C4-2B (cell line): Measurements from ENCODE around the gene CGB1.

ENCODE experiments used
- ZFX ChIP-seq: fragments of 450-650 bp; IDR thresholded peaks from 2 replicates; pipeline ENCODE4 v1.6.1; 2017
- TF ChIP-seq, protein P1 (sequence below): fragments of 450-650 bp; conservative IDR thresholded peaks from 2 replicates; pipeline ENCODE4 v1.5.1; 2017; ENCODE audit warnings: mild to moderate bottlenecking

GRCh38 chr19:49017041-49017665, 19.5 kb downstream of the CGB1 start, which contains the start of gene LHB:
- TF ChIP-seq, protein P1, sequence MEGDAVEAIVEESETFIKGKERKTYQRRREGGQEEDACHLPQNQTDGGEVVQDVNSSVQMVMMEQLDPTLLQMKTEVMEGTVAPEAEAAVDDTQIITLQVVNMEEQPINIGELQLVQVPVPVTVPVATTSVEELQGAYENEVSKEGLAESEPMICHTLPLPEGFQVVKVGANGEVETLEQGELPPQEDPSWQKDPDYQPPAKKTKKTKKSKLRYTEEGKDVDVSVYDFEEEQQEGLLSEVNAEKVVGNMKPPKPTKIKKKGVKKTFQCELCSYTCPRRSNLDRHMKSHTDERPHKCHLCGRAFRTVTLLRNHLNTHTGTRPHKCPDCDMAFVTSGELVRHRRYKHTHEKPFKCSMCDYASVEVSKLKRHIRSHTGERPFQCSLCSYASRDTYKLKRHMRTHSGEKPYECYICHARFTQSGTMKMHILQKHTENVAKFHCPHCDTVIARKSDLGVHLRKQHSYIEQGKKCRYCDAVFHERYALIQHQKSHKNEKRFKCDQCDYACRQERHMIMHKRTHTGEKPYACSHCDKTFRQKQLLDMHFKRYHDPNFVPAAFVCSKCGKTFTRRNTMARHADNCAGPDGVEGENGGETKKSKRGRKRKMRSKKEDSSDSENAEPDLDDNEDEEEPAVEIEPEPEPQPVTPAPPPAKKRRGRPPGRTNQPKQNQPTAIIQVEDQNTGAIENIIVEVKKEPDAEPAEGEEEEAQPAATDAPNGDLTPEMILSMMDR, result no peak
- no peak for TF ChIP-seq ZFX
